ENCODE data around the gene DPYSL5. TPM values are rescaled to one million over a fixed set of nuclear protein-coding genes. Genes with fewer than 3 reads are reported as not detected.

The DPYSL5 gene
- total RNA-seq, 2 experiments from 2014 or later, result not detected

DNA sequence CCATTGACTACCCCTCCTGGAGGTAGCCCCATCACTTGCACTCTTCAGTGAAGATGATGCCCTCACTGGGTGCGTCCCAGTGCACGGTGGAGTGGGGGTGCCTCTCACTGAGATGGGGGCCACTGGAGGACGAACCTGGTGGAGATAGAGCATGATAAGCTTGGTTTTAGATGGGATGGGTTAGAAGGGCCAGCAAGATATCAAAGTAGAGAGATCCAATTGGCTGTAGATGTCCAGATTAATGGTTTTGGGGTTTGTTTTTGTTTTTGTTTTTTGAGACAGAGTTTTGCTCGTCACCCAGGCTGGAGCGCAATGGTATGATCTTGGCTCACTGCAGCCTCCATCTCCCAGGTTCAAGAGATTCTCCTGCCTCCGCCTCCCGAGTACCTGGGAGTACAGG lies 28.3 kb downstream of the DPYSL5 start:
- no peak for DNase-seq
- no peaks in the 10 kb centered on the region for H3K4me1 ChIP-seq (ENCODE audit: insufficient read depth, low read length)
- no peak overlapping the region for H3K27ac Mint-ChIP-seq
- H3K4me3 ChIP-seq (ENCODE audit: low read length), result no peak overlapping the region
- intact Hi-C loops (cut with DNase I, micrococcal nuclease), result no loop called here
- H3K27me3 Mint-ChIP-seq, result peaks cover 14% of the 10 kb centered on the region
- no peaks in the 10 kb centered on the region for H3K9me3 Mint-ChIP-seq
- ChIA-PET CTCF (interaction anchor here (1.3 kb wide), 1 partner anchor 10 kb away, joined by 4 read pairs; no protein-coding TSS in a partner anchor), POLR2A (no interaction called here)
- no peaks in the 10 kb centered on the region for H3K36me3 Mint-ChIP-seq (ENCODE audit: low read depth)
- TF ChIP-seq, protein P1, sequence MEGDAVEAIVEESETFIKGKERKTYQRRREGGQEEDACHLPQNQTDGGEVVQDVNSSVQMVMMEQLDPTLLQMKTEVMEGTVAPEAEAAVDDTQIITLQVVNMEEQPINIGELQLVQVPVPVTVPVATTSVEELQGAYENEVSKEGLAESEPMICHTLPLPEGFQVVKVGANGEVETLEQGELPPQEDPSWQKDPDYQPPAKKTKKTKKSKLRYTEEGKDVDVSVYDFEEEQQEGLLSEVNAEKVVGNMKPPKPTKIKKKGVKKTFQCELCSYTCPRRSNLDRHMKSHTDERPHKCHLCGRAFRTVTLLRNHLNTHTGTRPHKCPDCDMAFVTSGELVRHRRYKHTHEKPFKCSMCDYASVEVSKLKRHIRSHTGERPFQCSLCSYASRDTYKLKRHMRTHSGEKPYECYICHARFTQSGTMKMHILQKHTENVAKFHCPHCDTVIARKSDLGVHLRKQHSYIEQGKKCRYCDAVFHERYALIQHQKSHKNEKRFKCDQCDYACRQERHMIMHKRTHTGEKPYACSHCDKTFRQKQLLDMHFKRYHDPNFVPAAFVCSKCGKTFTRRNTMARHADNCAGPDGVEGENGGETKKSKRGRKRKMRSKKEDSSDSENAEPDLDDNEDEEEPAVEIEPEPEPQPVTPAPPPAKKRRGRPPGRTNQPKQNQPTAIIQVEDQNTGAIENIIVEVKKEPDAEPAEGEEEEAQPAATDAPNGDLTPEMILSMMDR (IDR thresholded peaks at IDR 0.05), result no peak
- H3K27me3 ChIP-seq (ENCODE audit: control insufficient read depth in 1 of 2, insufficient read depth in 2 of 2, low read length in 2 of 2), result peaks cover under 1 to 6% of the 10 kb centered on the region in 2 experiments
- H3K9me3 ChIP-seq (ENCODE audit: control insufficient read depth in 1 of 2, insufficient read depth in 1 of 2, low read length in 2 of 2), result no peaks in the 10 kb centered on the region
- no peak overlapping the region for H3K27ac ChIP-seq (ENCODE audit: low read depth in 1 of 2, low read length in 2 of 2)
- no peak for ATAC-seq (ENCODE audit: poor library complexity)
- no peak overlapping the region for H3K4me3 Mint-ChIP-seq
- no peaks in the 10 kb centered on the region for H3K36me3 ChIP-seq (ENCODE audit: insufficient read depth, low read length)
- H3K4me1 Mint-ChIP-seq (ENCODE audit: low read depth), result no peaks in the 10 kb centered on the region

DNA sequence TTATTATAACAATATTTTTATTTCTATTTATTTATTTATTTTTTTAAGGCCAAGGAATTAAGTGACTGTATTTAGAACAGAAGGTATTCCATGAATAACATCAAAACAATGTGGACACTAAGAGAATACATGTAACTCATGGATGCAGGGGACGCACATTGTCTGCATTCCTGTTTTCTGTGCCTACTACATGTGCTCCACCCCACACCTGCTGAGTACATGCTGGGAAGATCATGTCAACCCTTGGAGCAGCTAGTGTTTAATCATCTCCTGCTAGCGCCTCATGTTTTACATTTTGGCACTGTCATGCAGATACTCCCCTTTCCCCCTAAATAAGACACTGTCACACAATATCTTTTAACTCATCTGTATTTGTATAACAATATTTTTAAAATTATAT lies 29.3 kb downstream of the DPYSL5 start:
- H3K27me3 ChIP-seq (ENCODE audit: control insufficient read depth in 1 of 2, insufficient read depth in 2 of 2, low read length in 2 of 2), result peaks cover 3 to 6% of the 10 kb centered on the region in 2 experiments
- no peaks in the 10 kb centered on the region for H3K36me3 Mint-ChIP-seq (ENCODE audit: low read depth)
- no peaks in the 10 kb centered on the region for H3K9me3 ChIP-seq (ENCODE audit: control insufficient read depth in 1 of 2, insufficient read depth in 1 of 2, low read length in 2 of 2)
- ATAC-seq (ENCODE audit: poor library complexity), result no peak
- H3K27ac Mint-ChIP-seq, result no peak overlapping the region
- H3K4me1 ChIP-seq (ENCODE audit: insufficient read depth, low read length), result no peaks in the 10 kb centered on the region
- ChIA-PET POLR2A (no interaction called here), CTCF (interaction anchor here (1.3 kb wide), 1 partner anchor 11 kb away, joined by 4 read pairs; no protein-coding TSS in a partner anchor)
- H3K27ac ChIP-seq (ENCODE audit: low read depth in 1 of 2, low read length in 2 of 2), result no peak overlapping the region
- H3K4me3 ChIP-seq (ENCODE audit: low read length), result no peak overlapping the region
- H3K4me3 Mint-ChIP-seq, result no peak overlapping the region
- TF ChIP-seq, protein P1 (IDR thresholded peaks at IDR 0.05), result no peak
- H3K36me3 ChIP-seq (ENCODE audit: insufficient read depth, low read length), result no peaks in the 10 kb centered on the region
- no peak for DNase-seq
- no peaks in the 10 kb centered on the region for H3K9me3 Mint-ChIP-seq
- intact Hi-C loops (cut with DNase I, micrococcal nuclease), result no loop called here
- peaks cover 10% of the 10 kb centered on the region for H3K27me3 Mint-ChIP-seq
- H3K4me1 Mint-ChIP-seq (ENCODE audit: low read depth), result no peaks in the 10 kb centered on the region

DNA sequence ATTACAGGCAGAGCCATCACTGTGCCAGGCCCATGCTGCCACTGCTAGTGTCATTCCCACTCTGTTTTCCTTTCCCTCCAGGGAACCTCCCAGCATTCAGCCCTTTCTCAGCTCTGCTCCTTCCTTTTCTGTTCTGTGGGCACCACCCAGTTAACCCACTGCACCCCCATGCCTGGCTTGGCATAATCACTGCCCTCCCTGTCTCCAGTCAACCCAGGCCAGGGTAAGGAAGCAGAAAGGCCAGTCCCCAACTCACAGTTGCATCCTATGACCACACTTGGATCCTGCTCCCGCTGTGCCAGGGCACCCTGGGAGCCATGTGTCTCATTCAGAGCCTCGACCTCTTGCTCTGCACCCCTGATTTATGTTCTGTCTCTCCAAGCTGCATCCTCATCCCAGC lies 32.2 kb downstream of the DPYSL5 start:
- H3K27ac Mint-ChIP-seq, result no peak overlapping the region
- ChIA-PET POLR2A (no interaction called here), CTCF (no interaction called here)
- no peak for ATAC-seq (ENCODE audit: poor library complexity)
- Histone ChIP-seq H3K9me3 (ENCODE audit: control insufficient read depth in 1 of 2, insufficient read depth in 1 of 2, low read length in 2 of 2) (no peaks in the 10 kb centered on the region), H3K4me3 (ENCODE audit: low read length) (no peak overlapping the region), H3K4me1 (ENCODE audit: insufficient read depth, low read length) (no peaks in the 10 kb centered on the region), H3K36me3 (ENCODE audit: insufficient read depth, low read length) (no peaks in the 10 kb centered on the region), H3K27me3 (ENCODE audit: control insufficient read depth in 1 of 2, insufficient read depth in 2 of 2, low read length in 2 of 2) (peaks cover 3% of the 10 kb centered on the region in 2 experiments), H3K27ac (ENCODE audit: low read depth in 1 of 2, low read length in 2 of 2) (no peak overlapping the region)
- TF ChIP-seq, protein P1 (IDR thresholded peaks at IDR 0.05), result no peak
- peaks cover 15% of the 10 kb centered on the region for H3K27me3 Mint-ChIP-seq
- H3K36me3 Mint-ChIP-seq (ENCODE audit: low read depth), result no peaks in the 10 kb centered on the region
- intact Hi-C loops (cut with DNase I, micrococcal nuclease), result no loop called here
- H3K4me3 Mint-ChIP-seq, result no peak overlapping the region
- DNase-seq, result no peak
- no peaks in the 10 kb centered on the region for H3K4me1 Mint-ChIP-seq (ENCODE audit: low read depth)
- no peaks in the 10 kb centered on the region for H3K9me3 Mint-ChIP-seq
